HG02798 (cell line): ENCODE measurements around the gene STK32B.

Source experiments
- ATAC-seq: cut with Tn5 transposase; IDR thresholded peaks from one replicate; pipeline ENCODE4 v1.9.1; 2021; ENCODE audit warnings: mild to moderate bottlenecking; ENCODE audit not compliant: unreplicated experiment, poor library complexity

STK32B gene

DNA sequence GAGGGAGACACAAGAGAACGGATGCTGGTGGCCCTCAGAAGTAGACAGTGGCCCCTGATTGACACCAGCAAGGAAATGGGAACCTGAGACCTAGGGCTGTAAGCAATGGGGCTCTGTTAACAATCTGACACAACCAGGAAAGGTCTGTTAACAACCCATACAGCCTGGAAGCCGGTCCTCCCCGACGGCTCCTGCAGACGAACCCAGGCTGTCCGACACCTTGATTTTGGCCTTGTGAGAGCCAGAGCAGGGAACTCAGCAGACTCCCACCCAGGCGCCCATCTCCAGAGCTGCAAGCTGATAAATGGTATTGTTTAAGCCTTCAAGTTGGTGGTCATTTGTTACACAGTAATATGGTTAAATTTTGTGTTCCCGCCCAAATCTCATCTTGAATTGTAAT lies 21.8 kb upstream of the STK32B start:
- ATAC-seq: no peak

DNA sequence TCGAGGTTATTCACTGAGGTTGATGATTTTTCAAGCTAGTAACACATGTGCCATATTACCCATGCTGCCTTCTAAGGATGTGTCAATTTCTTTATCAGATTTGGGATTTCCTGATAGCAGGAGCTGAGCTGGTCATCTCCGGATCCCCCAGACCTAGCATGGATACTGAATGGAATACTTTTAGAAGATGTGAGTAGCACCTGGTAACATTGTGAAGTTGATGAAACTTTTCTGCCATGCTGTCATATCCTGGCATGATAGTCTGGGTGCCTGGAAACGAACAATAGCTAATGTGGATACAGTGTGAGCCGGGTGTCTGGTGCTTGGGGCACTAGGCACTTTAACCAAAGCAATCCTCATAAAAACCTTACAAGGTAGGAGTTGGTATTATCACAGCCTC lies 21.1 kb upstream of the STK32B start:
- no peak for ATAC-seq

DNA sequence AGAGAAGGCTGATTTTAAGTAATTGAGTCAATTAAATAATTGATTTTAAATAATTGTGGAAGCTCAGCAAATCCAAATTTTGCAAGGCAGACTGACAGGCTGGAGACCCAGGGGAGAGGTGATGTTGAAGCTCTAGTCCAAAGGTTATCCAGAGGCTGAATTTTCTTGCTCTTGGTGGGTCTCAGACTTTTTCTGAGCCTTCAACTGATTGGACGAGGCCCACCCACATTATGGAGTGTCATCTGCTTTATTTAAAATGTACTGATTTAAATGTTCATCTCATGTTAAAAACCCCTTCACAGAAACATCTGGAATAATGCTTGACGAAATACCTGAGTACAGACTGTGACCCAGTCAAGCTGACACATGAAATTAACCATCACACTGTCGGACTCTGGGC lies 20.4 kb upstream of the STK32B start:
- no peak for ATAC-seq

DNA sequence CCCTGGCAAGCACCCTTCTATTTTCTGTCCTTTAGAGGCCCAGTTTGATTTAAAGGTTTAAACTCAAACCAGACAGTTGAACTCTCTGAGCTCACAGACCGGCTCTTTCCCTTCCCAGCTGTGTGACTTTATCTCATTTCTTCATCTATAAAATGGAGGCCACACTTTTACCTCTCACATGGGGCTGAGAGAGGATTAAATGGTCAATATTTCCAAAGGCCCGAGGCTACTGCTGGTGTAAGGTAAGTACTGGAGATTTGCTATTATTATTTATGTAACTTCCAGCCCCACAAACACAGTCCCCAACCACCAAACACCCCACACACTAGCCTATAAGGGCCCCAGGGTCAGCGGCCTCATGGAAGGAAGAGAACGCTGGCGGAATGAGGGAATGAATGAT lies 18.5 kb upstream of the STK32B start:
- ATAC-seq: no peak

DNA sequence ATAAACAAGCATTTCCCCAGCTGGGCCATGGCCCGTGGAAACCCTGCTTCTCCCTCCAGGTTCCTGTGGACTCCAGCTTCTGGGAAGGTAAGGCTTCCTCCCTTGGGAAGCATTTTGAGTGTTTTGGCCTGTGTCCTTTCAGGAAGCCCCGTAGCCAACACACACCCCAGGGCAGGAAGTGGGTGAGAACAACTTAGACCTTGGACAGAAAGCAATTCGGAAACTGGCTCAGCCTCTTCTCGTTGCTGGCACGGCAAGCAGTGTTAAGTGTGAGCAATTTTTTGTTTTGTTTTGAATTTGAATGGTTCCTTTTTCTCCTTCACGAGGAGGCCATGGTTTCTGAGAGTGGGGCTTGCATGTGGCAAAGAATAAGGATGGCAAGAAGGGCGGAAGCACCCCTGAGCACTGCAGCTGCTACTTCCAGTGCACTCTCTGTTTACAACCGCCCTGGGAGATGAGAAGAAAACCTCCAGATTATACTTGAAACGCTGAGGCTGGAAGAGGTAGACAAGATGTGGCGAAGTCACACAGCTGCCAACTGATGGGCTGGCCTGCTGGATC lies 17.9 kb upstream of the STK32B start:
- peak; percentile 35 for ATAC-seq

DNA sequence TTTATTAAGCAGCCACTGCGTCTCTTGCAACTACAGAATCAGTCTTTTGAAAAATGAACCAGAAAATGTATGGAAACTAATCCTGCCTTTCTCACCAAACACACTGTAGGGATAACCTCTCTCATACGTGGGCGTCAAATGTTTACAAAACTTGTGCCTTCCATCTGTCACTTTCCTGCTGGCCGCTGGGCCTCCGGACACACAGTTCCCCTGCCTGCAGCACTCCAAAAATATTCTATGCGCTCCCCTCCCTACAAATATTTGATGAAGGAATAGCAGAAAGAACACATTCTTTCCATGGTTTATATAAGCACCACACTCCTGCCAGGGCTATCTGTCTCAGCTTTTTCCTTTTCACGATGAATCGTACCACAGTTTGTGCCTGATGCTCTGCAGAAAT lies 17.1 kb upstream of the STK32B start:
- no peak for ATAC-seq

DNA sequence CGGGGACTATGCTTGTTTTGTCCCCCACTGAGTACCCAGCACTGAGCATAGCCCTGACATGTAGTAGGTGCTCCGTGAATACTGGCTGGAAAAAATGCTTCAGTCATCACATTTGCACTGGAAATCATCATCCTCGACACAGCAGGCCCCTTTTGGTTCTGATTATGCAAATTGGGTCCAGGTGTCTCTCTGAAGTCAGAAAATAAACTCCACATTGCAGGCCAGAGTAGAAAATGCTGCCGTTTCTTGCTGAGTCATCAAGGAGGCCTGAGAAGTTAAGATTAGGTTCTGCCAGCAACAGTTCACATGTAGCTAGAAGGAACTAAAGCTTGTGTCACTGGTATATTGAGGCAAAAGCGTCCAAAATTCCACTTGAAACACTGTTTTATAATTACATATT lies 15.0 kb upstream of the STK32B start:
- no peak for ATAC-seq

DNA sequence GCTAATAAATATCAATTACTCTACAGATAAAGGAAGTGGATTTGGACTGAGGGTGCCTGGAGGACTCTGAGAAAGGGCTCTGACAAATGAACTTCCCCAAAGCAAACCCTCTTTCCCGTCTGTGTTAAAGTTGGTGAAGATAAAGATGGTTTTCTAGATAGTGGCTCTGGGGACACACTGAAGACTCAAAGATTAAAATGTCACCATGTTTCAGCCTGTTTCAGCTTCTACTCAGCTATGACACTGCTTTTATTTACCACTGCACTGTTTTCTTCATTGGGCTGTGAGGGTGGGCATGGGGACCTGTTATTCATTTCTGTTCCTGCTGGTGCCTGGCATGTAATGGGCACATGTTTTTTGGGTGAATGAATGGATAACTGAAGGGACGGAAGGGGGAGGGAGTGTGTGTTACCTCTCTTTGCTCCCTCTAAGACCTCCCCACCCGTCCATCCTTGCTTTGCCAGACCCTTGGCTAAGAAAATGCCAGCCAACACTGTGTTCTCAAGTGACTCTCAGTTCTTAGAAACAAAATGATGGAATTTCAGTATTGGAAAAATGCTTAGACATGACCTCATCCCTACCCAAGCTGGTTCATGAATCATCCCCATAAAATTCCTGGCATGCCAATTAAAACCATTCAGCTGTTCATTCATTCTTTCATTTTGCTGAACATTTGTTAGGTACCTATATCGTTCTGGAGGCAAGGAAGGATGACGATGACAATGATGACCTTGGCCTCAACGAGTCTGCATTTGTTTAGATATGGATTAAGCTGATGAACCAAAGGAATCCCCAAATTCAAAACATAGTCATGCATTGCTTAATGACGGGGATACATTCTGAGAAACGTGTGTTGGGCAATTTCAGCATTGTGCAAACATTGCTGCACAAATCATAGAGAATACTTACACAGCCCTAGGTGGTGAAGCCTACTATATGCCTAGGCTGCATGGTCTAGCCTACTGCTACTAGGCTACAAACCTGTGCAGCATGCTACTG lies 13.4 kb upstream of the STK32B start:
- no peak for ATAC-seq

DNA sequence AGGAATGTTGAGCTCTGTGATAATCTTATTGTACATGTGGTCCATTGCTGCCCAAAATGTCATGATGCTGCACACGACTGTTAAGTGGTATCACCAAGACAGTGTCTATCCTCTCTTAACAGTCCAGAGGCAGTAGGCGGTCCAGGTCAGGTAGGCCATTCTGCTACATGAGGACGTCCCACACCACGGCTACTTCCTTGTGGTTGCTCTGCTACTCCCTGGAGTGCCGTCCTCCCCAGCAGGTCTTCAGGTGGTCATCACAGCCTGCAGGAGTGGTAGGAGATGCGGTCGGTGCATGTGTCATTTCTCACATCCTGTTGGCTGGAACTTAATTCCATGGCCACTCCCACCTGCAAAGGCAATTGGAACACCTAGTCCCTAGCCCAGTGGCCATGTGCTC lies 11.5 kb upstream of the STK32B start:
- no peak for ATAC-seq

DNA sequence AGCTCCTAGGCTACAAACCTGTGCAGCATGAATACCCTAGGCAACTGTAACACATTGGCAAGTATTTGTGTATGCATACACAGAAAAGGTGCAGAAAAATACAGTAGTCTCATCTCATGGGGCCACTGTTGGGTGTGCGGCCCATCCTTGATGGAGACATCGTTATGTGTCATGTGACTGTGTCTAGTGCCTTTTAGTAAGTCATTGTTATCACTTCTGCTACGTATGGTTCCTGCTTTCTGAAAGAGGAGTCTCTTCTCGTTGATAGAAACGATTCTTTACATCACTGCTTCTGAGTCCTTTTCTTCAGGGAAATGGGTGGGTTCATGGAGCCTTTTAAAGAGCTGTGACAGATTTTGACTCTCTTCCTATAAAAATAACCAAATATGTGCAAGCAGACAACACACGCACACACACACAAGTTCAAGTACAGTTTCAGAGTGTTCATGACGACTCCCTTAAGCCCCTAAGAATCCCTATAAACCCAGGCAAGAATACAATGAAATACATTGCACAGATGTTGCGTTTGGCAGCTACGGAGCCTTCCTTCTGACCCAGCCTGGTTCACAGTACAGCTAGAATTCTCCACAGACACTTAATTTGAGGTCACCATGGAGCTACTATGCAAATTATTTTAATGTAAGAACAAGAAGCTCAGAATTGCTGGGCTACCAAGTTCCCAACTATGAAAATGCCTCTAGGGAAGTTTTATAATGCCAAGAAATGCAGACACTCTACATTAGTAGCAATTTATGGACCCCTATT lies 10.2 kb upstream of the STK32B start:
- ATAC-seq: no peak

DNA sequence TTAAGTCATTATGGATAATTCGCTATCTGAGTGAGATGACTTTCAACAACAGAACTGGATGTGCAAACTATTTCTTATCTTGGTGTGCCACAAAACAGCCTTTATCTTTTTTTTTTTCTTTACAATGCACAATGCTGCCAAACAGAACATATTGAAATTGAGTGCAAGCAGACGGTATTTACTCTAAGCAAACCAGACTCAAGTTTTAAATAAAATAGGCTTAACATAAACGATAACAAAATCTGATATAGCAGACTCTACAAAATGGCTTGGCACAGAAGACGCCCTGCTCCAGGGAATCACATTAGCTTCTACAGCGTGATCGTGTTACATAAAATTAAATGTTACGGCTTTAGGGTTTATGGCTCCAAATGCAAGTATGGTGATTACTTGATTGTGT lies 9.6 kb upstream of the STK32B start:
- no peak for ATAC-seq

DNA sequence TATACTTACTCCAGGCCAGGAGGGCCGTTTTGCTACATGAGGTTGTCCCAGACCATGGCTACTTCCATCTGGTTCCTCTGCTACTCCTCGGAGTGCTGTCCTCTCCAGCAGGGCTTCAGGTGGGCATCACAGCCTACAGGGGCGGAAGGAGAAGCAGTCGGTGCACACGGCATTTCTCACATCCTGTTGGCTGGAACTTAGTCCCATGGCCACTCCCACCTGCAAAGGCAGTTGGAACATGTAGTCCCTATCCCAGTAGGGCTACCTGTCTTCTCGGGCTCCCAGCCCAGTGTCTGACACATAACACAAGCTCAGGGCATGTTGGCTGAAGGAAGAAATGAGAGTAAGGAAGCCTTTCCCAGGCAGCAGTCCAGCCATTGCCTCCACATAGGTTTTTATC lies 7.7 kb upstream of the STK32B start:
- ATAC-seq: no peak

DNA sequence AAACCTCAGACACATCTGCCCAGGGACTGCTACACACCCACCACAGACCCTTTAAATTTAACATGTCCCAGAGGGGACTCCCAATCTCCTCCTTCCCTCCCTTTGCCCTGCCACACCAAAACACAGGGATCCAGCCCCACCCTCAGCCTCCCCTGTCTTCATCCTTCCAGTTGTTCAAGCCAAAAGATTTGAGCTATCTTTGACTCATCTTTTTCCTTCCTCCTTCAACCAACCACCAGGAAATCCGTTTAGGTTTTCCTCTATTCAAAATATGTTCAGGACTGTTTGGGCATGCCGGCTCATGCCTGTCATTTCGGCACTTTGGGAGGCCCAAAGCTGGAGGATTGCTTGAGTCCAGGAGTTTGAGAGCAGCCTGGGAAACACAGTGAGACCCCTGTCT lies 6.9 kb upstream of the STK32B start:
- ATAC-seq: no peak

DNA sequence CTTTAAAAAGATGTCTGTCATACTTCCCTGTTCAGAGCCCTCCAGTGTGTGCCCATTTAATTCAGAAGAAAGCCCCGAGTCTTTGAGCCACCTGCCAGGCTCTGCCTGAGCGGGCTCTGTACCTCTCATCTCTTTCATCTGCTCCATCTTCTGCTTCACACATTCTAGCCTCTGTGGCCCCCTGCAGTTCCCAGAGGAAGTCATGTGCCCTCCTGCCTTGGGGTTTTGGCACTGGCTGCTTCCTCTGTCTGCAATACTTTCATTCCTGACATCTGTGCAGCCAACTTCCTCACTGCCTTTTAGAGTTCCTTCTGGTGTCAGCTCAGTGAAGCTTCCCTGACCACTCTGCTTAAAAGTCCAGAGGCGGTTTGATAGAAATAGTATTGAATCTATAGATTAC lies 6.2 kb upstream of the STK32B start:
- no peak for ATAC-seq

DNA sequence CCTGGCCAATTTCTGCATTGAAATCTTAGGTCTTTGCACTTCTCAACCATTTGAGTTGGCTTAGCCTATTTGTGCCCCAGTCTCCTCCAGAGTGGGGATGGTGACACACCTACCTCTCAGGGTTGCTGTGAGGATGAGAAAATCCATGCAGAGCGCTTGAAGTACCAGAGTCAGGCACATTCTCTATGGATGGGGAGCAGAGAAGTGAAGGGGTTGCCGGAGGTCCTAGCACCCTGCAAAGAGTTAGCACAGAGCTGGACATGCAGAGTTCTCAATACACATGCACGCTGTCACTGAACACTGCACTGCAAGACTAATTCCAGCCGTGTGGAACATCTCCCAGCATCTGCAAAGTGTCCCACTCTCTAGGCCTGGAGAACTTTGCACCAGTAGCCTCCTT lies 2.6 kb upstream of the STK32B start:
- no peak for ATAC-seq

DNA sequence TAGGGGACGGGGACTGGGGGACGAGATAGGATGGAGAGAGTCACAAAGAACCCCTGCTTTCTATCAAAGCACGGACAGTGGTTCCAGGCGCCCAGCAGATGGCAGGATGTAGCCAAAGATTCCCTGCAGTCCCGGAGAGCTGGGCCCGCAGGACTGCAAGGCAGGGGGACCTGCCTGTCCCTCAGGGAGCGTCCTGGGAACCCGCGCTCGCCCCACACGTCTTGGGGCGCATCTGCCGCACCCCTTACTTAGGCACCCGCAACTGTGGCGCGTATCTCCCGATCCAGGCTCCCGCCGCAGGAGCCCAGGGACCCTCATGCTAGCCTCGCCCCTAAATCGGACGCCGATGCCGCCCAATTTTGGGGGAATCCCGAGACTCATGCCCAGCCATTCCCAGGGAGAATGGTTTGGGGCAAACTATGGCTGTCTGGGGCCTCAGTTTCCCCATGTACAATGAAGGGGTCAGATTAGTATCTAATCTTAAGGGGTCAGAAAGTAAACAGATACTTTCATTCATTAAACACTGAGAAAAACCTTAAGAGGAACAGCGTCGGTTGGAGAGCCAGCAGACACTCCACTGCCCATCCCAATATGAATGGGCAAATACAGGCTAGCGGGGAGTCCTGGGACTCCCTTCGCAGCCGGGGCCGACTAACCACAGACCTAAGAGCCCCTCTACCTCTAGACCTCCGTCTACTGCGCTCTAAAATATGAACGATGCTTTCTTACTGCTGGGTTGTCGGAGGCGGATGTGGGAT lies 581 bp upstream of the STK32B start:
- no peak for ATAC-seq

DNA sequence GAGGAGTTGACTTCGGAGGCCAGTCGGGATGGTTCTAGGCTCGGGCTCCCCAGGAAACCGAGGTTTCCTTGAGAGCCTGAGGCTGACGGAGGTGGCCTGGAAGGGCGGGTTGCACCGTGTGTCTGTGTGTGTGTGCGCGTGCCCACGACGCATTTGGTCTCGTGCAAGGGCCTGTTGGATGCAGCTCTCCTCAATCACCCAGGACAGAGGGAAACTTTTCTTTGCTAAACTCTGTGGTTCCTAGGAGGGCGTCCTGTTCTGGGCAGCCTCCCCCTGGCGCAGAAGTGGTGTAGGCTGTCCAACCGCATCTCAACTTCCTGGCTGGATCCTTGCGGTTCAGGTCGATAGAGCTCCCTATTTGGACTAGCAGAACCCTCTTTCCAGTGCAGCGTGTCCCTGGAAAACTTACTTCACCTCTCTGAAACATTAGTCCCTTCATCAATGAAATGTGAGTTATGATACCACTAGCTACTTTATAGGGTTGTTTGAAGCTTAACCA lies 973 bp downstream of the STK32B start:
- no peak for ATAC-seq

DNA sequence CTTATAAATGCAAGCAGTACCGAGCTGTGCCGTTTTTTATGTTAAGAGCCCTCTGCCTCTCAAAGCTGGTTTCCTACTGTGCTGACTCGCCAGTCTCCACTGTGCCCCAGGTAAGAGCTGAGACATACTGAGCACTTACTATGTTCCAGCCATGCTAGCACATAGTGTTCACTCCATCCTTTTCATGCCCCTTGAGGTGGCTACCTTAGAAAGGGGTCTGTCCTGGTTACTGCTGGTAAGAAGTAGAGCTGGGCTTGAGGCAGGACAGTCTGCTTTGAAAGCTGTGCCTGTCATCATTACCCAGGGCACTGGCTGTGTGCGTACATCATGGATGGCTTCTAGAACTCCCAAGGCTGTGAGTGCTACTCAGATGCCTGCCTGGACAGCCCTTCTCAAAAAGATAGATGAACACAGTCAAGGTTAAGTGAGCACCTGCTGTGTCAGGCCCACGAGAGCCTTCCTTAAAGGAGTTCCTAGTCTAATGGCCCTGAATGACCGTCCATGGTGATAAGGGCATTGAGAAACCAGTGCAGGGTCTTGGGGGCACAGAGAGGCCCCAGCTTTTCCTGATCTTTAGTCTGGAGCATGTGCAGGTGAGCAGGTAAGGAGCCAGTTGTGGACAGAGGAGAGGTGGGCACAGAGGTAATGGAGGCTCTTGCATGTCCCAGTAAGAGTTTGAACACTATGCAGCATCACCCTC lies 1.6 kb downstream of the STK32B start:
- ATAC-seq: no peak

DNA sequence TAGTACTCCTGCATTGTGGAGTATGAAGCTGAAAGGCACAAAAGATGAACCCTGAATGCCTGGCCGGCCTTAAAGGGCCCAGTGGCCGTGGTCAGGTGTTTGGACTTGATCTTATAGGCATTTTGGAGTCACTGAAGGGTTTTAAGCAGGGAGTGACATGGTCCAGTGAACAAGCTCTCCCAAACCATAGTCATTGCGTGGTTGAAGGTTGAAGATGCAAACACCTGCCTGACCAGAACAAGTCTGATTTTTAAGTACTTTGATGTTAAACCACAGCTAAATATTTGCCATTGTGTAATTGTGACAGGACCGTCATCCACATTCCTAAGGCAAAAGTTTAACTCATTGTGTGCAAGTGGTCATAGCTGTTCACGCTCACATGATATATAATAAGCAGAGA lies 3.3 kb downstream of the STK32B start:
- no peak for ATAC-seq

DNA sequence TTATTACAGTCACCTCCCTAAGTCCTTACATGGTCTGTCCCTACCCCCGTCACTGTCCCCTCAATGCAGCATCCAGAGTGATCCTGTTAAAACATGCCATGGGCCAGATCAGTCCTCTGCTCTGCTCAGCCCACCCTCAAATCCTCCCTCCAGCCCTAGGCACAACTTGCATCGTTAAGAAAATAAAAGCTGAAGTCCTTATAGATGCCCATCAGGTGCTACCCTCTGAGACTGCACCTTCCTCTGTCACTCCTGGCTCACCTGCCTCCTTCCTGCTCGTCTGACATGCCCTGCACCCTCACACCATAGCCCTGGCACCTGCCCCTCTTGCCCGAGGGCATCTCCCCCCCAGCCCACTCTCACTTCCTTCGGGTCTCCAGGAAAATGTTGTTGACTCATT lies 4.1 kb downstream of the STK32B start:
- no peak for ATAC-seq
